ENCODE measurements around the gene ENPP6.

Gene ENPP6

GRCh38 chr4:184193556-184194525 is 23.8 kb downstream of the ENPP6 start:
- Histone ChIP-seq H3K9ac (ENCODE audit: low read depth in 1 of 2, low read length in 2 of 2) (no peak overlapping the region), H3K9me3 (ENCODE audit: control insufficient read depth in 2 of 2, low read length in 2 of 2) (no peaks in the 10 kb centered on the region), H3K4me1 (ENCODE audit: control insufficient read depth in 2 of 2, insufficient read depth in 2 of 2, low read length in 2 of 2) (no peaks in the 10 kb centered on the region), H3K27ac (ENCODE audit: low read depth in 2 of 2, low read length in 2 of 2) (no peak overlapping the region), H3K4me3 (ENCODE audit: low read length in 2 of 2) (no peak overlapping the region), H3K36me3 (ENCODE audit: control insufficient read depth in 2 of 2, insufficient read depth in 2 of 2, low read length in 2 of 2) (no peaks in the 10 kb centered on the region), H3K27me3 (ENCODE audit: control insufficient read depth in 2 of 2, insufficient read depth in 2 of 2, low read length in 2 of 2) (no peaks in the 10 kb centered on the region)

DNA sequence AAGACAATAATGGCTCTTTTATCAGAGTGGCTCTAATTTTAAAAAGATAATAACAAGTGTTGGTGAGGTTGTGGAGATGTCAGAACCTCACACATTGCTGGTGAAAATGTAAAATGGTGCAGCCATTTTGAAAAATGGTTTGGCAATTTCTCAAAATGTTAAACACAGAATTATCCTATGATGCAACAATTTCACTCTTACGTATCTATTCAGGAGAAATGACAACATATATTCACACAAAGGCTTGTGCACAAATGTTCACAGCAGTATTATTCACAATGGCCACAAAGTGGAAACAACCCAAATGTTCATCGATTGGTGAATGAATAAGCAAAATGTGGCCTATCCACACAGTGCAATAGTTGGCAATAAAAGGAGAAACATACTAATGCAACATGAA is 24.7 kb downstream of the ENPP6 start:
- Histone ChIP-seq H3K27me3 (ENCODE audit: control insufficient read depth in 2 of 2, insufficient read depth in 2 of 2, low read length in 2 of 2) (no peaks in the 10 kb centered on the region), H3K9me3 (ENCODE audit: control insufficient read depth in 2 of 2, low read length in 2 of 2) (no peaks in the 10 kb centered on the region), H3K27ac (ENCODE audit: low read depth in 2 of 2, low read length in 2 of 2) (no peak overlapping the region), H3K4me3 (ENCODE audit: low read length in 2 of 2) (no peak overlapping the region), H3K36me3 (ENCODE audit: control insufficient read depth in 2 of 2, insufficient read depth in 2 of 2, low read length in 2 of 2) (no peaks in the 10 kb centered on the region), H3K9ac (ENCODE audit: low read depth in 1 of 2, low read length in 2 of 2) (no peak overlapping the region), H3K4me1 (ENCODE audit: control insufficient read depth in 2 of 2, insufficient read depth in 2 of 2, low read length in 2 of 2) (no peaks in the 10 kb centered on the region)

GRCh38 chr4:184191267-184191666 is 26.4 kb downstream of the ENPP6 start:
- Histone ChIP-seq H3K4me1 (ENCODE audit: control insufficient read depth in 2 of 2, insufficient read depth in 2 of 2, low read length in 2 of 2) (no peaks in the 10 kb centered on the region), H3K36me3 (ENCODE audit: control insufficient read depth in 2 of 2, insufficient read depth in 2 of 2, low read length in 2 of 2) (no peaks in the 10 kb centered on the region), H3K27ac (ENCODE audit: low read depth in 2 of 2, low read length in 2 of 2) (no peak overlapping the region), H3K27me3 (ENCODE audit: control insufficient read depth in 2 of 2, insufficient read depth in 2 of 2, low read length in 2 of 2) (no peaks in the 10 kb centered on the region), H3K4me3 (ENCODE audit: low read length in 2 of 2) (no peak overlapping the region), H3K9me3 (ENCODE audit: control insufficient read depth in 2 of 2, low read length in 2 of 2) (no peaks in the 10 kb centered on the region), H3K9ac (ENCODE audit: low read depth in 1 of 2, low read length in 2 of 2) (no peak overlapping the region)

GRCh38 chr4:184190711-184191110 is 27.0 kb downstream of the ENPP6 start:
- no peaks in the 10 kb centered on the region for H3K9me3 ChIP-seq (ENCODE audit: control insufficient read depth in 2 of 2, low read length in 2 of 2)
- H3K9ac ChIP-seq (ENCODE audit: low read depth in 1 of 2, low read length in 2 of 2), result no peak overlapping the region
- no peak overlapping the region for H3K27ac ChIP-seq (ENCODE audit: low read depth in 2 of 2, low read length in 2 of 2)
- H3K27me3 ChIP-seq (ENCODE audit: control insufficient read depth in 2 of 2, insufficient read depth in 2 of 2, low read length in 2 of 2), result no peaks in the 10 kb centered on the region
- no peak overlapping the region for H3K4me3 ChIP-seq (ENCODE audit: low read length in 2 of 2)
- no peaks in the 10 kb centered on the region for H3K4me1 ChIP-seq (ENCODE audit: control insufficient read depth in 2 of 2, insufficient read depth in 2 of 2, low read length in 2 of 2)
- no peaks in the 10 kb centered on the region for H3K36me3 ChIP-seq (ENCODE audit: control insufficient read depth in 2 of 2, insufficient read depth in 2 of 2, low read length in 2 of 2)

GRCh38 chr4:184189966-184190365 is 27.7 kb downstream of the ENPP6 start:
- Histone ChIP-seq H3K27me3 (ENCODE audit: control insufficient read depth in 2 of 2, insufficient read depth in 2 of 2, low read length in 2 of 2) (no peaks in the 10 kb centered on the region), H3K4me3 (ENCODE audit: low read length in 2 of 2) (no peak overlapping the region), H3K36me3 (ENCODE audit: control insufficient read depth in 2 of 2, insufficient read depth in 2 of 2, low read length in 2 of 2) (no peaks in the 10 kb centered on the region), H3K9ac (ENCODE audit: low read depth in 1 of 2, low read length in 2 of 2) (no peak overlapping the region), H3K4me1 (ENCODE audit: control insufficient read depth in 2 of 2, insufficient read depth in 2 of 2, low read length in 2 of 2) (no peaks in the 10 kb centered on the region), H3K27ac (ENCODE audit: low read depth in 2 of 2, low read length in 2 of 2) (no peak overlapping the region), H3K9me3 (ENCODE audit: control insufficient read depth in 2 of 2, low read length in 2 of 2) (no peaks in the 10 kb centered on the region)

GRCh38 chr4:184188443-184189400 is 29.0 kb downstream of the ENPP6 start:
- Histone ChIP-seq H3K36me3 (ENCODE audit: control insufficient read depth in 2 of 2, insufficient read depth in 2 of 2, low read length in 2 of 2) (no peaks in the 10 kb centered on the region), H3K9ac (ENCODE audit: low read depth in 1 of 2, low read length in 2 of 2) (no peak overlapping the region), H3K27ac (ENCODE audit: low read depth in 2 of 2, low read length in 2 of 2) (no peak overlapping the region), H3K9me3 (ENCODE audit: control insufficient read depth in 2 of 2, low read length in 2 of 2) (no peaks in the 10 kb centered on the region), H3K4me1 (ENCODE audit: control insufficient read depth in 2 of 2, insufficient read depth in 2 of 2, low read length in 2 of 2) (no peaks in the 10 kb centered on the region), H3K27me3 (ENCODE audit: control insufficient read depth in 2 of 2, insufficient read depth in 2 of 2, low read length in 2 of 2) (no peaks in the 10 kb centered on the region), H3K4me3 (ENCODE audit: low read length in 2 of 2) (no peak overlapping the region)

- no peaks in the 10 kb centered on the region for H3K27me3 ChIP-seq (ENCODE audit: control insufficient read depth in 2 of 2, insufficient read depth in 2 of 2, low read length in 2 of 2)
- H3K4me1 ChIP-seq (ENCODE audit: control insufficient read depth in 2 of 2, insufficient read depth in 2 of 2, low read length in 2 of 2), result no peaks in the 10 kb centered on the region
- no peak overlapping the region for H3K9ac ChIP-seq (ENCODE audit: low read depth in 1 of 2, low read length in 2 of 2)
- H3K9me3 ChIP-seq (ENCODE audit: control insufficient read depth in 2 of 2, low read length in 2 of 2), result no peaks in the 10 kb centered on the region
- H3K27ac ChIP-seq (ENCODE audit: low read depth in 2 of 2, low read length in 2 of 2), result no peak overlapping the region
- H3K36me3 ChIP-seq (ENCODE audit: control insufficient read depth in 2 of 2, insufficient read depth in 2 of 2, low read length in 2 of 2), result no peaks in the 10 kb centered on the region
- no peak overlapping the region for H3K4me3 ChIP-seq (ENCODE audit: low read length in 2 of 2)
Observed at GRCh38 chr4:184177271-184177670, 40.4 kb downstream of the ENPP6 start.

DNA sequence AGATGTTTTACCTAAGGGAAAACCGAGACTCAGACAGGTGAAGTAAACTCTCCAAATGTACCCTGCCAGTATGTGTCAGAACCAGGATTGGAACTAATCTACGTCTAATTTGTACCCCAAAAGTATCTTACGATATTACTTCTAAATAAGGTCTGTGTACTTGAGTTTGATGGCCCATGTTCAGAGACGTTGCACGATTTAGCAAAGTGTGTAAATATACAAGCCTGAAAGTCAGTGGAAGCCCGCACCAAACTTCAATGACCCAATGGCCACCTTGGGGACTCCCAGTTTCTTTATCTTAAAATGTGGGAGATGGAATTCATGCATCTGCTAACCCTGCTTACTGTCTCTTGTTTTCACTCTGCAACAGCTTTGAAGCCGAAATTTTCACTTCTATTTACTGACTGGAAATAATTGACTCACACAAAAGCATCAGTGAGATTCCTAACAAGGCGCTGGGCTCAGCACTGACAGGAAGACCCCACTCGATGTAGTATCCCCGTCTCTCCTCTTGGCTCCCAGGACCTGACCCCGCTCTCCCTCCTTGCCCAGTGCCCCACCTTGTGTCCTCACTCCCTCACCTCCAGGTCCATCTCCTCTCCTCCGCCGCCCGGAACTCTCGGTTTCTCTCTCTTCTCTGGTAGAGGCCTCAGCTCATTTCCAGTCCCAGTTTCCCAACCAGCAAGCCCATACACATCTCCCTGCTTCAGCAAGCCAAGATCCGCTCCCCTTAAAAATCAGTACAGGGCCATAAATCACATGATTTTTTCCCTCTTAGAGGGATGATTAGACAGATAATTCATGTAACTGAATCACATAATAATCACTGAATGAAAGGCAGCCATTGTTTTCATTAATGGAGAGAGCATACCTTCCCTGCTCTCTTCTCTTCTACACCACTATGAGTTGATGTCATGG is 42.8 kb downstream of the ENPP6 start:
- Histone ChIP-seq H3K27me3 (ENCODE audit: control insufficient read depth in 2 of 2, insufficient read depth in 2 of 2, low read length in 2 of 2) (no peaks in the 10 kb centered on the region), H3K9ac (ENCODE audit: low read depth in 1 of 2, low read length in 2 of 2) (no peak overlapping the region), H3K4me3 (ENCODE audit: low read length in 2 of 2) (no peak overlapping the region), H3K27ac (ENCODE audit: low read depth in 2 of 2, low read length in 2 of 2) (no peak overlapping the region), H3K36me3 (ENCODE audit: control insufficient read depth in 2 of 2, insufficient read depth in 2 of 2, low read length in 2 of 2) (no peaks in the 10 kb centered on the region), H3K9me3 (ENCODE audit: control insufficient read depth in 2 of 2, low read length in 2 of 2) (no peaks in the 10 kb centered on the region), H3K4me1 (ENCODE audit: control insufficient read depth in 2 of 2, insufficient read depth in 2 of 2, low read length in 2 of 2) (no peaks in the 10 kb centered on the region)

- no peak overlapping the region for H3K27ac ChIP-seq (ENCODE audit: low read depth in 2 of 2, low read length in 2 of 2)
- H3K9me3 ChIP-seq (ENCODE audit: control insufficient read depth in 2 of 2, low read length in 2 of 2), result no peaks in the 10 kb centered on the region
- no peaks in the 10 kb centered on the region for H3K4me1 ChIP-seq (ENCODE audit: control insufficient read depth in 2 of 2, insufficient read depth in 2 of 2, low read length in 2 of 2)
- peaks cover 6 to 11% of the 10 kb centered on the region in 2 donors for H3K27me3 ChIP-seq (ENCODE audit: control insufficient read depth in 2 of 2, insufficient read depth in 2 of 2, low read length in 2 of 2)
- no peaks in the 10 kb centered on the region for H3K36me3 ChIP-seq (ENCODE audit: control insufficient read depth in 2 of 2, insufficient read depth in 2 of 2, low read length in 2 of 2)
- no peak overlapping the region for H3K9ac ChIP-seq (ENCODE audit: low read depth in 1 of 2, low read length in 2 of 2)
- H3K4me3 ChIP-seq (ENCODE audit: low read length in 2 of 2), result no peak overlapping the region
Observed at GRCh38 chr4:184171011-184171410, 46.7 kb downstream of the ENPP6 start.

Measured in mucosa of rectum (tissue), 2 donors.